HUES64 (cell line): ENCODE data around the gene CHEK1.

Experiments used
- H3K27ac ChIP-seq: 2 replicates; pipeline ENCODE4 v1.7.0; 2013; ENCODE audit warnings: low read depth, low read length, inconsistent platforms
- H3K27me3 ChIP-seq: 2 replicates; pipeline ENCODE4 v1.6.1; 2013; ENCODE audit warnings: mild to moderate bottlenecking, low read length; ENCODE audit not compliant: insufficient read depth
- H3K36me3 ChIP-seq: 2 replicates; pipeline ENCODE4 v1.6.1; 2013; ENCODE audit warnings: mild to moderate bottlenecking, low read length; ENCODE audit not compliant: insufficient read depth
- H3K4me1 ChIP-seq: 2 replicates; pipeline ENCODE4 v1.6.1; 2013; ENCODE audit warnings: mild to moderate bottlenecking, low read length, moderate library complexity; ENCODE audit not compliant: insufficient read depth
- H3K4me3 ChIP-seq: 2 replicates; pipeline ENCODE4 v1.5.1; 2013; ENCODE audit warnings: mild to moderate bottlenecking, low read length, moderate library complexity
- H3K9ac ChIP-seq: 2 replicates; pipeline ENCODE4 v1.6.1; 2013; ENCODE audit warnings: mild to moderate bottlenecking, low read depth, low read length
- H3K9me3 ChIP-seq: 2 replicates; pipeline ENCODE4 v1.6.1; 2013; ENCODE audit warnings: low read depth, low read length; ENCODE audit not compliant: insufficient read depth
- WGBS: fragments of 150-250, 120-280 bp; methylation state at CpG from one replicate; pipeline ENCODE4 v1.1.7; 2013; ENCODE audit warnings: missing lambda C conversion rate; 5-methylcytosine and 5-hydroxymethylcytosine counted together

Gene CHEK1

DNA sequence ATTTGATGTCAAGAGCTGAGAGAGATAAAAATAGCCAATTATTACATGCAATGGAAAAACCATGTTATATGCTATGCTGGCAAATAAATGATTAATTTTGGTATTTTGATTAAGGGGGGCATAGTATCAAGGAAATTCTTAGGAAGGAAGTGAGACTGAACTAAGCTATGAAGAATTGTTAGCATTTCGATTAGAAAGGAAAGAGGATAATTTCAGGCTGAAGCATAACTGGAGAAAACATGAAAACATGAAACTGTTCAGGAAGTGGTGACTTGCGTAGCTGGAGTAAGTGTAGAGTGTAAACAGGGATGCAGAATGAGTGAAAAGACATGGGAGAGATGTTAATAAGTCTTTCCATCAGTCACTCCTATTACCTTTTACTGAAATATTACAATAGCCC is 49.2 kb downstream of the CHEK1 start:
- WGBS = 88% methylated on average over 2 of the region's 2 CpGs
- Histone ChIP-seq H3K27me3 (no peaks in the 10 kb centered on the region), H3K9ac (no peak overlapping the region), H3K4me3 (no peak overlapping the region), H3K36me3 (peaks cover 67% of the 10 kb centered on the region), H3K9me3 (no peaks in the 10 kb centered on the region), H3K27ac (no peak overlapping the region), H3K4me1 (no peaks in the 10 kb centered on the region)

DNA sequence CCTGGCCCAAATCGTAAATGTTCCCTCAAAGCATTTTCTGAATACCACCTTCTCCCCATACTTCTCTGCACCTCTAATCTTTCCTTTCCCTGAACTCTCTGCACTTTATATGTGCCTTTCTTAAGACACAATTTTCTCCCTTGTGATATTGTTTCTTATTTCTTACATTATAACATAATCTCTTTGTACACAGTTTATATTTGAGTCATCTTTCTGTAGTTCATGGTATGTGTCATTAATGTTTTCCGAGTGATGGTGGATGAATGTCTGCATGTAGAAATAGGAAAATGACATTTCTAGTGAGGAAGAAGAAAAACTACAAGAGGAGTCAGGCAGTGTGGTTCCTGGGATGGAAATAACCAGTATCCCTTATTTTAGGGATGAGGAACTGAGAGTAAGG is 50.2 kb downstream of the CHEK1 start:
- Histone ChIP-seq H3K27me3 (no peaks in the 10 kb centered on the region), H3K9ac (no peak overlapping the region), H3K4me1 (no peaks in the 10 kb centered on the region), H3K27ac (no peak overlapping the region), H3K4me3 (no peak overlapping the region), H3K9me3 (no peaks in the 10 kb centered on the region), H3K36me3 (peaks cover 70% of the 10 kb centered on the region)
- 92% methylated on average over 2 of the region's 2 CpGs for WGBS

DNA sequence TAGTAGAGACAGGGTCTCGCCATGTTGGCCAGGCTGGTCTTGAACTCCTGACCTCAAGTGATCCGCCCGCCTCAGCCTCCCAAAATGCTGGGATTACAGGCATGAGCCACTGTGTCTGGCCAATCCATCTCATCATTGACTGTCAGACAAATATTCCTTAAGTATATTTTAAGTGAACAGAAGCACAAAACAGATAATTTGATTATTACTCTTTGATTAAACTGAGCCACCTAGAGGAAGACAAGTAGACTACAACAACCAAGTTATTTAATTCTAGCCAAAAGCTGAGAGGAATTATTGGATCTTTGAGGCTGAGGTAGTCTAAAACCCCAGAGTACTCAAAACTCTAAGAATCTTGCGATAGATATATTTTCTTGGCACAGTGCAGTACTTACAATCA is 54.4 kb downstream of the CHEK1 start:
- H3K9me3 ChIP-seq = no peaks in the 10 kb centered on the region
- no peak overlapping the region for H3K4me3 ChIP-seq
- no peaks in the 10 kb centered on the region for H3K27me3 ChIP-seq
- no peak overlapping the region for H3K27ac ChIP-seq
- peaks cover 49% of the 10 kb centered on the region for H3K36me3 ChIP-seq
- no peak overlapping the region for H3K9ac ChIP-seq
- H3K4me1 ChIP-seq = 0 out of 2 replicates have a peak, but pooled peaks cover 3% of the 10 kb centered on the region
- 95% methylated on average over 4 of the region's 4 CpGs for WGBS

DNA sequence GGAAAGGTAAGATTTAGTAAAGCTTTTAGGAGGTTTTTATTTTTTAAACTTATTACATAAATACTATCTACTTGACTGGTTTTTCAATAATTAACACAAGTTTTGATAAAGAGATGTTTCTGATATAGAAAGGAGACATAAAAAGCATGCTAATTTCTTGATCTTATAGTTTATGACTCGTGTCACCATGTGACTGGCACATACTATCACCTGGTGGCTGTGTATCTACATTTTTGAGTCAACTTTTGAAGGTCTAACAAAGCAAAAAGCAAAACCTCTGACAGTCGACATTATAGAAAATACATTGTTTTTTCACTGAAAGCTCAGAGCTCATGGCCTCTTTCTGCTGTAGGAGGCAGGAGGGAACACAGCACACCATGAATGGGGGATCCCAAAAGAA is 54.9 kb downstream of the CHEK1 start:
- H3K27me3 ChIP-seq = no peaks in the 10 kb centered on the region
- H3K4me1 ChIP-seq = 0 out of 2 replicates have a peak, but pooled peaks cover 4% of the 10 kb centered on the region
- H3K9me3 ChIP-seq = no peaks in the 10 kb centered on the region
- peaks cover 49% of the 10 kb centered on the region for H3K36me3 ChIP-seq
- no peak overlapping the region for H3K4me3 ChIP-seq
- WGBS = 91% methylated on average over 2 of the region's 2 CpGs
- no peak overlapping the region for H3K27ac ChIP-seq
- no peak overlapping the region for H3K9ac ChIP-seq

DNA sequence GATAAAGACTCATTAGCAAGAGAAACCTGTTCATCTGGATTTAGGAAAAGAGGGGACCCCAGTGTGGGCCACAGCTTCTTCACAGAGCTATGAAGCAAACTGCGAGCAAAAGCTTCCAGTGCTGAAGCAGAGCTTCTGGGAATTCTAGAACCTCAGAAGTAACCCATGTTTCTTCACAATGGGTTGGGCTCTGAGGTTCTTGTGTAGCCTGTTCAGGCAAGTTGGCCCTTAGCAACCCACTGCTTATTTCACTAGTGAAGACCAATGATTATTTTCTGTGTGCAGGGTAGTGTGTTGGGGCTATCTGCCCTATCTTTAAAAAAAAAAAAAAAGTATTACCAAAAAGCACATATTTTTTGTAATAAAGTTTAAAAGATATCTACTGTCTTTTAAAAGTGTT is 55.8 kb downstream of the CHEK1 start, which contains the start of gene ACRV1:
Gene ACRV1 (minus strand): TSS at position 101 of the 400 bp plus-strand sequence. CDS start 67 bp downstream, at position 34.
- 97% methylated on average over 1 of the region's 1 CpG for WGBS
- Histone ChIP-seq H3K4me1 (peaks cover 10% of the 10 kb centered on the region; the same call in 1 of the 2 replicates), H3K36me3 (peaks cover 41% of the 10 kb centered on the region), H3K27me3 (no peaks in the 10 kb centered on the region), H3K9me3 (no peaks in the 10 kb centered on the region), H3K9ac (no peak within 1 kb of the TSS), H3K27ac (no peak within 1 kb of the TSS), H3K4me3 (no peak within 1 kb of the TSS)

DNA sequence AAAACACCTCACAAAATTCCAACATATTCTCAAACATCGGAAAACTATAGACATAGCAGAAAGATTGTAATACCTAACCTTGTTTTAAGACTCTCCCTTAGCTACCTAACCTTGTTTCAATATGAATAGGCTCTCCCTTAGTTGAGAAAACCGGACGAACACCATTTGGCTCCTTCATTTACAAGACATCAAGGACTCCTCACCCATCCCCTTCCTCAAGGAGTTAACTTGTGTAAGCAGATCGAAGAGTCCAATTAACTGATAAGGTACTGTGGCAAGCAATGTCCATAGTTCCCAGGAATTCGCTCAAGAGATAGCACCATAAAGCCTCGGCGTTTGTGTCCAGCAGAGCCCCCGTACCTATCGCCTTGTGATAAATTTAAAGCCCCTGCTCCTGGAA is 60.3 kb downstream of the CHEK1 start:
- Histone ChIP-seq H3K4me1 (peaks cover 10% of the 10 kb centered on the region; the same call in 1 of the 2 replicates), H3K36me3 (0 out of 2 replicates have a peak, but pooled peaks cover under 1% of the 10 kb centered on the region), H3K27ac (no peak overlapping the region), H3K27me3 (no peaks in the 10 kb centered on the region), H3K4me3 (no peak overlapping the region), H3K9me3 (no peaks in the 10 kb centered on the region), H3K9ac (no peak overlapping the region)
- WGBS = 75% methylated on average over 9 of the region's 9 CpGs

DNA sequence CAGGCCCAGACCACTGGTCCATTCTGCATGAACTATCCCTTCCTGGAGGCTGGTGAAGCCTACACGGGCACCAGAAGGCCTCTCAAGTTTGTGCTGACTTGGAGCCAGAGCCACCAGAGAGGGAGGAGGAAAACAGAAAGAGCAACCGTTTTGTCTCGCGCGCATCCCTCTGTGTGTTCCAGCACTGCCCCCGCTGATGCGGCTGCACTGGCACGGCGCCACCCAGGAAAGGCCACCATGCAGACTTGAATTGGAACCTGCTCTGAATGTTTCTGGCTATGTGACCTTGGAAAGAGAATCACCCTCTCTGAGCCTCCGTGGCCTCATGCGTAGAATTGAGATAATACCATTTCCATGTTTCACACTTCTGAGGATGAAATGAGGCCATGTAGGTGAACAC is 63.1 kb downstream of the CHEK1 start:
- peaks cover 10% of the 10 kb centered on the region; the same call in 1 of the 2 replicates for H3K4me1 ChIP-seq
- H3K9ac ChIP-seq = no peak overlapping the region
- WGBS = 96% methylated on average over 11 of the region's 11 CpGs
- H3K27ac ChIP-seq = no peak overlapping the region
- H3K9me3 ChIP-seq = no peaks in the 10 kb centered on the region
- H3K4me3 ChIP-seq = no peak overlapping the region
- H3K27me3 ChIP-seq = no peaks in the 10 kb centered on the region
- H3K36me3 ChIP-seq = no peaks in the 10 kb centered on the region

DNA sequence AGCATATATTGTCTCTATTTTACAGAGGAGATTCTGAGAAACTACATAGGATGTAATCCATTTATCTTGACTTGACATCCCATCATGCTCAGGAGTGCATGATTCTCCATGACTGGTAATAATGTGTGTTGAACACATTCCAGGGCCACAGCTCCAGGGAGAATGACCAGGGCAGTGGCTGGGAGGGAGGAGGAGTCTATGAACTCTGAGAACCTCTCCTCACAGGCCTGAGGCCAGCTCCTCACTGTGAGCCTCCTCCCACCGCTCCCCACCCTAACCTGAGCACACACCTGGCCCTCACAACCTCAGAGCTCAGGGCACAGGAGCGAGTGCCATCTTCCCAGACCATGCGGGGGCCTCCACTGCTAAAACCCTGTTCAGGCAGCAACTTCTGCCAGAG is 63.7 kb downstream of the CHEK1 start:
- Histone ChIP-seq H3K9me3 (no peaks in the 10 kb centered on the region), H3K9ac (no peak overlapping the region), H3K27me3 (no peaks in the 10 kb centered on the region), H3K4me3 (no peak overlapping the region), H3K36me3 (no peaks in the 10 kb centered on the region), H3K27ac (no peak overlapping the region), H3K4me1 (peaks cover 9% of the 10 kb centered on the region; the same call in 1 of the 2 replicates)
- 92% methylated on average over 3 of the region's 3 CpGs for WGBS

DNA sequence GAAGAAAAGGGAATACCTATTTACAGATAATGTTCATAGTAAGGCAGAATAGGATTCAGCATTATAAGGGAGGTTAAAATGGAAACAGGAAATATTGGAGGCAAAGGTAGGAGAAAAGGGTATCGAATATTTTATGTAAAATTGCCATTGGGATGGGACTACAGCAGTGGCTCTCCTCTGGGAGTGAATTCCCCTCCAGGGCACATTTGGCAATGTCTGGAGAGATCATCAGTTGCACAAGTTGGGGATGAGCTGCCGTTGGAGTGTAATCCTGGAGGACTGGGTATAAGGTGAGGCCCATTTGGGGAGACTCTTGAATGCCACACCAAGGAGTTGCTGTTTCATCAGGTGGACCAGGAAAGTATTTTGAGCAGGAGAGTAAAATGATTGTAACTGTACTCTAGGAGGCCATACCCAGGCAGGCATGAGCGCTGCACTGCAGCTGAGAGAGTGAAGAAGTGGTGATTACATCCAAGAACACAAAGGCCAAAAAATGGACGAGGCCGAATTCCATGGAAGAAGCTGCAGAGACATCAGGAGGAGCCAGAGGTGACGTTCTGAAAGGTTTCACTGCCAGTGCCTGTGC is 64.4 kb downstream of the CHEK1 start:
- H3K9me3 ChIP-seq = no peaks in the 10 kb centered on the region
- H3K9ac ChIP-seq = no peak overlapping the region
- H3K4me1 ChIP-seq = peaks cover 7% of the 10 kb centered on the region; the same call in 1 of the 2 replicates
- WGBS = 90% methylated on average over 6 of the region's 6 CpGs
- H3K36me3 ChIP-seq = no peaks in the 10 kb centered on the region
- H3K4me3 ChIP-seq = no peak overlapping the region
- H3K27ac ChIP-seq = no peak overlapping the region
- no peaks in the 10 kb centered on the region for H3K27me3 ChIP-seq

DNA sequence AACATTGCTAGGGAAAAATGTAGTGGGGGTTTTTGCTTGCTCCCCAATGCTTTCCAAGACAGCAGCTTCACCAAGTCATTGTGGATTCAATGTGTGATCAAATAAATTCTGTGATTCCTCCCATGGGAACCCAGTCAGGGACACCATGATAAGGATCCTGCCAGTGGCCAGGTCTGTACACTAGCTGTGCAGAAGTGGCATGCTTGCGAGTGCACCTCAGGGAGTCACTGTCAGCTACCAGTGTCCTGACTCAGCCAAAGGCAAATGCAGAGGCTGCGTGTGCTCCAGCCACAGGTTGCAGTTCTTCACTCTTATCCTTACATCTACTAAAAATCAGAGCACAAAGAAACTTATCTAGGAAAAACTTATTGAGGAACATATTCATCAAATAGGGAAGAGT is 65.0 kb downstream of the CHEK1 start:
- Histone ChIP-seq H3K36me3 (no peaks in the 10 kb centered on the region), H3K4me3 (no peak overlapping the region), H3K9me3 (no peaks in the 10 kb centered on the region), H3K27me3 (no peaks in the 10 kb centered on the region), H3K4me1 (peaks cover 5% of the 10 kb centered on the region; the same call in 1 of the 2 replicates), H3K9ac (no peak overlapping the region), H3K27ac (no peak overlapping the region)
- 93% methylated on average over 2 of the region's 2 CpGs for WGBS

DNA sequence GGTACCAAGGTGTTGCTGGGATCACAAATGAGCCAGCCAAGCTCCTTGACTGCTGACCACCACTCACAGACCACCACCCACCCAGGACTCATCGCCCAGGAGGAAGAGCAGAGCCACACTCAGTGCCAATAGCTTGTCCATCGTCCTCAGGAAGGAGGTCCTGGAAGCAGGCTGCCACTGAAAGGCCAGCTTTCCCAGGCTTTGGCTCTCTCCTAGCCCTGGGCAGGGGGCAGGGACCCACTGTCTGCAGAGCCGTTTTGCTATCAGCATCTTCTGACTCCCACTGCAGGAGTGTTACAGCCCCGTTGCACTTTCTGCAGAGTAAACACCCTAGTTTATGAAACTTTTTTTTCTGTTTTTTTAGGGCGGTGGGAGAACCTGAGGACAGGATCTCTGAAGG is 67.9 kb downstream of the CHEK1 start:
- Histone ChIP-seq H3K4me3 (no peak overlapping the region), H3K27ac (no peak overlapping the region), H3K9me3 (no peaks in the 10 kb centered on the region), H3K27me3 (no peaks in the 10 kb centered on the region), H3K4me1 (no peaks in the 10 kb centered on the region), H3K36me3 (no peaks in the 10 kb centered on the region), H3K9ac (no peak overlapping the region)
- 88% methylated on average over 5 of the region's 5 CpGs for WGBS

DNA sequence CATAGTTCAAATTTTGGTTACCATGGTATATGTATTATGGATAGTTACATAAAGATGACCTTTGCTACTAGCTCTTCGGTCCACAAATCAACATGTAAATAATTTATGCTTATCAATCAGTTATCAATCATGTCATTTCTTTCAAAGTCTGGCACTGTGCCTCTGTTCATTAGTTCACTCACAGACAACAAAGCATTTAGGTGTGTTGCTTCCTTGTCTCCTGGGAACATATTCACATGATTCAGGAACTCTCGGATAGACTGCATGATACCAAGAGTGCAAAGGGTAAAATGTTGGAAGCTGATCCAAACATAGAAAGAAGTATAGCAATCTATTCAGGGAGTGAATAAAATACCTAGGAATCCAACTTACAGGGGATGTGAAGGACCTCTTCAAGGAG is 70.0 kb downstream of the CHEK1 start:
- Histone ChIP-seq H3K27me3 (no peaks in the 10 kb centered on the region), H3K27ac (no peak overlapping the region), H3K9ac (no peak overlapping the region), H3K4me3 (no peak overlapping the region), H3K36me3 (no peaks in the 10 kb centered on the region), H3K4me1 (no peaks in the 10 kb centered on the region), H3K9me3 (no peaks in the 10 kb centered on the region)
- WGBS = 97% methylated on average over 2 of the region's 2 CpGs
